EH (cell line): Measurements from ENCODE around the gene RIMS3.

Experiments used
- DNase-seq: peaks from one replicate; pipeline ENCODE4 v3.0.0-alpha.2; 2015; ENCODE audit warnings: low read depth

Gene RIMS3

GRCh38 chr1:40691538-40692428 is 26.3 kb upstream of the RIMS3 start, which contains the start of gene NFYC:
Gene NFYC, plus strand, starts transcription at chr1:40691704. Its CDS starts 47,140 bp downstream, at chr1:40738844.
- peak; percentile 99 for DNase-seq

GRCh38 chr1:40690771-40691537 is 25.5 kb upstream of the RIMS3 start:
- no peak for DNase-seq

DNA sequence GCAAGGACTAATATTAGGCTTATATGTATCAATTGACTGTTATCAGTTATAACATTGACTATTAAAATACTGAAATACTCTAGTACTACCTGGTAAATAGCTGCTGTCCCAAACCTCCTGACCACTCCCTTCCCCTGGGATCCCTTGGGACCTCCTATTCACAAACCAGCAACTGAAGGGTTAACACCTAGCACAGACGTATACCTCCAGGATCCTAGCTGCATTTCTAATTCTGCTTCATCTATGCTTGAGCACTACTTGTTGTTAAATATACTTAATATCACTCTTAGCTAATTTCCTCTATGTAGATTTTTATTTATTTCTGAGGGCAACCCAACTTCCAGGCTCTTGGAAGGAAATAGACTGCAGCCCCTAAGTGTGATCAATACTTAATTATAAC is 24.3 kb upstream of the RIMS3 start:
- DNase-seq: no peak

GRCh38 chr1:40687661-40688060 is 22.2 kb upstream of the RIMS3 start:
- DNase-seq: no peak

DNA sequence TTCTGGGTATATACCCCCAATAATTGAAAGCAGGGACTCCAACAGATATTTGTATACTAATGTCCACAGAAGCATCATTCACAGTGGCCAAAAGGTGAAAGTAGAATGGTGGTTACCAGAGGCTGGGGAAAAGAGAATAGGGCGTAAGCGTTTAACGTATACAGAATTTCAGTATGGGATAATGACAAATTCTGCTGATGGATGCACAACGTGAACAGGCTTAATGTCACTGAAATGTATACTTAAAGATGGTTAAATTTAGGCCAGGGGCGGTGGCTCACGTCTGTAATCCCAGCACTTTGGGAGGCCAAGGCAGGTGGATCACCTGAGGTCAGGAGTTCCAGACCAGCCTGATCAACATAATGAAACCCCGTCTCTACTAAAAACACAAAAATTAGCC is 21.6 kb upstream of the RIMS3 start:
- no peak for DNase-seq

DNA sequence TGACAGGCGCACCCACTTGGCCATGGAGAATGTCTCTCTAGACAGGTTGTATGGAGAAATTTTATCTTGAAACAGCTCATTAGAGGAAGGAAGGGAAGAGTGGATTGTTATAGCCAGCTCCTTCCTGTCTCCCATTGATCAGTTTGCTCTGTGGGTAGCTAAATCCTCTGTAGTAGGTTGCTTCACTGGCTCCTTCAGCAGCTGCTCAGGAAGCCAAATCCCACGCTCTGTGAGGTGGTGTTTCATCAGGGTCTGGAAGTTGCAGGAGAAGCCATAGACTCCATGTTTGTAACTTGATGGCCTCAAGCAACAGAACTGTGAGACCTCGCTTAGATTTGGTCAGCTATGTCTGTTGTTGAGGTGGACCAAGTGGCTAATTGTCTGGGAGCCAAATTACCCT is 19.2 kb upstream of the RIMS3 start:
- no peak for DNase-seq

DNA sequence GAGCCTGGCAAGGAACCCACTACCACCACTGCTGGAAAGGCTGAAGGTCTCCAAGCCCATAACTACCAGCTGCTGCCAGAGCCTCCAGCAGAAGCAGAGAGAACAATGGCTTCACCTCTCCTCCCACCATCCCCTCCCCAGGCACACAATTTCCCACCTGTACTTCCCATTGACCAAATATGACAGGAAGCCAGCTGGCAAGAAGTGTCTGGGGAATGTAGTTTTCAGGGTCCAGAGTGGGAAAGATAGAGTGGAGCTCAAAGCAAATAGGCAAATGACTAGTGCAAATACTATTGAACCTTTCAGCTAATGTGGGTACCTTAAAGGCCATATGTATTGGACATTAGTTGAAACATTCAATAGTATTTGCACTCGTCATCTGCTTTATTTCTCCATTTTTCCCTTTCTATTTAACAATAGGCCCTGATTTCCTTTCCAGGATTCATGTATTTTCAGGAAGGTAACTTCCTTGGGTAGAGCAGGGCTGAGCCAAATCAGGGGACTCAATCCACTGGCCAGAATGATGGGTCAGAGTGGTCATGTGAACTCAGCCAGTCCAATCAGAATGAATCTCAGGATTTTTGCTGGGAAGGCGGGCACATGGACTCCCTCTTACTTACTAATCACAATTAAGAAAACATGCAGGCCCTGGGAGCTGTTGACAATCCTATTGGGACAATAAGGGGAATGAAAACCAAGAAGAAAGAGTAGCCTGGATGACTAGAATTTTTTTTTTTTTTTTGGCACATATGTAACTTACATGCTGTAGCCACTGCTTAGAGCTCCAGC is 13.9 kb upstream of the RIMS3 start:
- DNase-seq: no peak

- DNase-seq: no peak
Measured at GRCh38 chr1:40676501-40676900, 11.0 kb upstream of the RIMS3 start.

- DNase-seq: no peak
Measured at GRCh38 chr1:40673452-40673851, 8.0 kb upstream of the RIMS3 start.

GRCh38 chr1:40668769-40669525 is 3.5 kb upstream of the RIMS3 start:
- peak; percentile 69 for DNase-seq

GRCh38 chr1:40664791-40665190 is 691 bp downstream of the RIMS3 start:
- no peak for DNase-seq

DNA sequence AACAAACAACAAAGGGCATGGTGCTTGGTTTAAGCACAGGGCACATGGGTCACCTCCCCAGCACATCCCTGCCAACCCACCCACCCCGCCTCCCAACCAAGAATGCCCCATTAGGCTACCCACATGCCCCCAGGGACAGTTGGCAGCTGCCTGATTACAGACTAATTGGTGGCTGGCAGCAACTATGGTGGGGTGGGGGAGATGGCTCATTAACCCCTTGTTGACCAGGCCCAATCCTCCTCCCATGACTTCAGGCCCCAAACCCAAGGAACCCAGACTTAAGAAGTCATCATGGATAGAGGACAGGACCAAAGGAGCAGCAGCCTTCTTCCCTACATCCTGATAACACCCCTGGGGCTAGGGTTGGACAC is 1.3 kb downstream of the RIMS3 start:
- DNase-seq: no peak

DNA sequence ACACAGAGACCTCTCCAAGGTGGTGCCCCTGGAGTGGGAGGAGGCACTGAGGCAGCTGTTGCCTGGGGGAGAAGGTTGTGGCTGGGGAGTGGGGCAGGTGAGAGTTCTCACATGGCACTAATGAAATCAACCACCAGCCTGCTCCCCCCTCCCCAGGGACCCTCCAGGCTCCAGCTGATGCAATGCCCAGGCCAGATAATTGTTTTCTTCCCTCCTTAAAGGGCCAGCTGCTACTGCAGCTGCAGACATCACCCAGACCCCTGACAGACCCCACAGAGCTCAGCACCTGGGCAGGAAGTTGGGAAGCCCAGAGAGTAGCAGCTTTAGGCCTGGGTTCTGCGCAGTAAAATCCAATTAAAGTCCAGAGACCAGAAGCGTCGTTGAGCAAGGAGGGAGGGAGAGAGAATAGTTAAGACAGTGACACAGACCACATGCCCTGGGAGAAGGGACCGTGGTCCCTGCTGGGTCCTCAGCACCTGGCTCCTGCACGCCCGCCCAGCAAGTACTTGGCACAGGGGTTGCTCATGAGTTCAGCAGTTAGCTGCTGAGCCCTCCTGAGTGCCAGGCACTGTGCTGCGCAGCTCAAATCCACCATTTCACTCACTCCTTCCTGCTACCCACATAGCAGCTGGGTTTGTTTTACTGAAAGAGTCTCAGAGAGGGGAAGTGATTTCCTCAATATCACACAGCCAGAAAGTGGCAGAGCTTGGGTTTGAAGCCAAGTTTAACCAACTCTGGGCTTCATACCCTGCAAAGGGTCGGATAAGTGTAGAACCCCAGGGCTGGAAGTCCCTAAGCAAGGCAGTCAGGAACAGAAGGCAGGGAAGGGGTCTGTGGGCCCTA is 1.9 kb downstream of the RIMS3 start:
- DNase-seq: no peak

- peak; percentile 10 for DNase-seq
Measured at GRCh38 chr1:40662864-40663263, 2.6 kb downstream of the RIMS3 start.

- no peak for DNase-seq
Measured at GRCh38 chr1:40662151-40662550, 3.3 kb downstream of the RIMS3 start.

- no peak for DNase-seq
Measured at GRCh38 chr1:40661678-40662077, 3.8 kb downstream of the RIMS3 start.

- no peak for DNase-seq
Measured at GRCh38 chr1:40659649-40659947, 5.9 kb downstream of the RIMS3 start.

DNA sequence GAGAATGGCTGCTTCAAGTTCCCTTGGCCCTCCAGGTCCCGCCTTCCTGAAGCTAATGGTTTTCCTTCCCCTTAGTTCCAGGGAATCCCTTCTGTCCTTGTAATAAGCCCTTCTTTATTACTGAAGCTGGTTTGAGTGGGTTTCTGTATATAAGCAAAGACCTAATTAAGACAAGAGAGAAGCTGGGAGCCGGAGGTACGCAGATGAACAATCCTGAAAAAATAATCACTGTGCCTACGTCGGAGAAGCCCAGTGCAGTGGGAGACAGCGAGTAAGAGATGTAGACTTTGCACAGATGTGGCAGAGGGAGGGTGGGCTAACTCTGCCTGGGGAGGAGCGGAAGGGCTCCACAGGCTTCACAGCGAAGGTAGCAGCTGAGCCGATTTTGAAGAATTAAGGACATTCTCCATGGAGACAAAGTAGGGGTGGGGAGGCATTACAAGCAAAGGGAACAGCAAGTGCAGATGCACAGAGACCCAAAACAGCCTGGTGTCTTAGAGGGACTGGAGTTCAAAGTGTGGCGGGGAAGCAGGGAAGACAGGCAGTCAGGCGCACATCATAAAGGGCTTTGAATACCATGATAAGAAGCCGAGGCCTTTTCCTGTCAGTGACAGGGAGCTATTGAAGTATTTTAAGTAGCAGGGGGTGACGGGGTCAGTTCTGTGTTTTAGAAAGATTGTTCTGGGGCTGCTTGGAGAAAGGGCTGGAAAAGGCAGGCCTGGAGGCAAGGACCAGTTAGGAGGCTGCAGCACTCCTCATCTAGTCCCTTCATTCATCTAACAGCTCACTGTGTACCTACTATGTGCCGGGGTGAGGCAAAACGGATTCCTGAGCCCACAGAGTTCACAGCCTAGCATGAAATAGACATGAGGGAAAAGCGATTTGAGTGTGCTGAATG is 6.5 kb downstream of the RIMS3 start:
- no peak for DNase-seq

- no peak for DNase-seq
Measured at GRCh38 chr1:40657046-40657445, 8.4 kb downstream of the RIMS3 start.
